DND-41 (cell line): Measurements from ENCODE around the gene SLC25A18.

ENCODE experiments used
- ATAC-seq: fragments of 200-7000 bp; cut with Tn5 transposase; 3 replicates; pipeline ENCODE4 v1.9.1; 2021; ENCODE audit warnings: low read depth; ENCODE audit not compliant: insufficient read depth
- DNase-seq: peaks from one replicate; pipeline ENCODE4 v3.0.0-alpha.2; 2020
- H2AFZ ChIP-seq: 2 replicates; pipeline ENCODE4 v1.6.0; 2012; ENCODE audit warnings: low read depth, low read length
- H3K27ac ChIP-seq: 2 replicates; pipeline ENCODE4 v1.5.1; 2012; ENCODE audit warnings: low read length, inconsistent platforms
- H3K27me3 ChIP-seq: fragments of 200-600 bp; sonication (generic); 2 replicates; pipeline ENCODE4 v1.6.0; 2012; ENCODE audit warnings: low read length, mild to moderate bottlenecking, inconsistent platforms; ENCODE audit not compliant: insufficient read depth, poor library complexity
- H3K36me3 ChIP-seq: 2 replicates; pipeline ENCODE4 v1.5.1; 2012; ENCODE audit warnings: low read length, inconsistent platforms; ENCODE audit not compliant: insufficient read depth
- H3K4me1 ChIP-seq: 2 replicates; pipeline ENCODE4 v1.5.1; 2012; ENCODE audit warnings: mild to moderate bottlenecking, low read length; ENCODE audit not compliant: insufficient read depth
- H3K4me2 ChIP-seq: 2 replicates; pipeline ENCODE4 v1.6.0; 2012; ENCODE audit warnings: mild to moderate bottlenecking, moderate library complexity, low read length, inconsistent platforms; ENCODE audit not compliant: insufficient read depth
- H3K4me3 ChIP-seq, 2 experiments: fragments of 200-600 bp in 1 of 2; shearing (Covaris generic) in 1 of 2; 2 replicates each; pipeline ENCODE4 v1.5.1; 2012 to 2016; ENCODE audit warnings: inconsistent platforms in 2 of 2, low read length in 2 of 2, mild to moderate bottlenecking in 2 of 2, low read depth in 1 of 2, moderate library complexity in 1 of 2
- H3K79me2 ChIP-seq: 2 replicates; pipeline ENCODE4 v1.6.0; 2012; ENCODE audit warnings: low read length, inconsistent platforms; ENCODE audit not compliant: insufficient read depth
- H3K9ac ChIP-seq: 2 replicates; pipeline ENCODE4 v1.6.0; 2012; ENCODE audit warnings: low read depth, mild to moderate bottlenecking, inconsistent platforms, low read length, moderate library complexity
- H3K9me3 ChIP-seq: 2 replicates; pipeline ENCODE4 v1.5.1; 2012; ENCODE audit warnings: low read length, moderate library complexity, mild to moderate bottlenecking, inconsistent platforms; ENCODE audit not compliant: insufficient read depth, severe bottlenecking
- H4K20me1 ChIP-seq: 2 replicates; pipeline ENCODE4 v1.6.0; 2012; ENCODE audit warnings: low read length; ENCODE audit not compliant: insufficient read depth
- EZH2 ChIP-seq: IDR thresholded peaks from 3 replicates; pipeline ENCODE4 v1.6.1; 2012; ENCODE audit warnings: borderline replicate concordance, low read depth, mild to moderate bottlenecking, moderate library complexity, low read length, inconsistent platforms; ENCODE audit not compliant: severe bottlenecking
- TF ChIP-seq, protein P1 (sequence below): IDR thresholded peaks from 2 replicates; pipeline ENCODE4 v1.5.1; 2012; ENCODE audit warnings: borderline replicate concordance, low read length, moderate library complexity, mild to moderate bottlenecking; ENCODE audit not compliant: poor library complexity, severe bottlenecking; ENCODE audit errors: extremely low read depth

Gene SLC25A18

DNA sequence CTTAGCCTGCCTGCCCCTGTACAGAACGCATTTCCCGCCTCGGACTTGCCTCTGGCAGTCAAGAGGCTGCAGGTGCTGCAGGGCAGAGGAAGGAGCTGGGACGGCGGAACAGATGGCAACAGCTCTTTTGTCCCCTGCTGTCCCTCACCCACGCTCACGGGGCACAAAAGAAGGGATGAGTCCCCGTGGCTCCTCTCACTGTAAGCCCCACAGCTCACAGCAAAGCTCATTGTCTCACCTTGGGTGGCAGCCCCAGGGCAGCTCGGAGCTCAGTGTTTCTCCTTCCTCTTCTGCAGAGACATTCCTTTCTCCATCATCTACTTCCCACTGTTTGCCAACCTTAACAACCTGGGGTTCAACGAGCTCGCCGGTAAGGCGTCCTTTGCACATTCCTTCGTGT, 24.3 kb downstream of the SLC25A18 start:
- Histone ChIP-seq H3K9ac (no peak overlapping the region), H2AFZ (no peak overlapping the region), H3K4me1 (no peaks in the 10 kb centered on the region), H3K27me3 (no peaks in the 10 kb centered on the region), H4K20me1 (no peaks in the 10 kb centered on the region), H3K9me3 (no peaks in the 10 kb centered on the region), H3K36me3 (peaks cover 20% of the 10 kb centered on the region), H3K4me2 (no peak overlapping the region), H3K79me2 (no peaks in the 10 kb centered on the region), H3K27ac (no peak overlapping the region), H3K4me3 (no peak overlapping the region)
- ATAC-seq (no peak), DNase-seq (no peak)
- TF ChIP-seq EZH2, result no peak
- TF ChIP-seq, protein P1, sequence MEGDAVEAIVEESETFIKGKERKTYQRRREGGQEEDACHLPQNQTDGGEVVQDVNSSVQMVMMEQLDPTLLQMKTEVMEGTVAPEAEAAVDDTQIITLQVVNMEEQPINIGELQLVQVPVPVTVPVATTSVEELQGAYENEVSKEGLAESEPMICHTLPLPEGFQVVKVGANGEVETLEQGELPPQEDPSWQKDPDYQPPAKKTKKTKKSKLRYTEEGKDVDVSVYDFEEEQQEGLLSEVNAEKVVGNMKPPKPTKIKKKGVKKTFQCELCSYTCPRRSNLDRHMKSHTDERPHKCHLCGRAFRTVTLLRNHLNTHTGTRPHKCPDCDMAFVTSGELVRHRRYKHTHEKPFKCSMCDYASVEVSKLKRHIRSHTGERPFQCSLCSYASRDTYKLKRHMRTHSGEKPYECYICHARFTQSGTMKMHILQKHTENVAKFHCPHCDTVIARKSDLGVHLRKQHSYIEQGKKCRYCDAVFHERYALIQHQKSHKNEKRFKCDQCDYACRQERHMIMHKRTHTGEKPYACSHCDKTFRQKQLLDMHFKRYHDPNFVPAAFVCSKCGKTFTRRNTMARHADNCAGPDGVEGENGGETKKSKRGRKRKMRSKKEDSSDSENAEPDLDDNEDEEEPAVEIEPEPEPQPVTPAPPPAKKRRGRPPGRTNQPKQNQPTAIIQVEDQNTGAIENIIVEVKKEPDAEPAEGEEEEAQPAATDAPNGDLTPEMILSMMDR, result no peak

DNA sequence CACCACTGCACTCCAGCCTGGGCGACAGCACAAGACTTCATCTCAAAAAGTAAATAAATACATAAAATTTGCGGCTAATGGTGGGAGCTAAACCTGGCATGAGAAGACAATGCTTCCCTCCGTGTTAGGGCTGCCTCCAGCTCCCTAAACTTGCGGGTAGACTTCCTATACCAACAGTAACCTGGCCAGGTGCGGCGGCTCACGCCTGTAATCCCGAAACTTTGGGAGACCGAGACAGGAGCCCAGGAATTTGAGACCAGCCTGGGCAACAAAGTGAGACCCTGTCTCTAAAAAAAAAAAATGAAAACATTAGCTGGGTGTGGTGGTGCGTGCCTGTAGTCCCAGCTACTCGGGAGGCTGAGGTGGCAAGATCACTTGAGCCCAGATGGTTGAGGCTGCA, 25.3 kb downstream of the SLC25A18 start:
- Histone ChIP-seq H3K9ac (no peak overlapping the region), H3K9me3 (no peaks in the 10 kb centered on the region), H3K4me3 (no peak overlapping the region), H3K27me3 (no peaks in the 10 kb centered on the region), H3K4me1 (no peaks in the 10 kb centered on the region), H3K4me2 (no peak overlapping the region), H3K36me3 (peaks cover 28% of the 10 kb centered on the region), H3K27ac (no peak overlapping the region), H4K20me1 (no peaks in the 10 kb centered on the region), H3K79me2 (no peaks in the 10 kb centered on the region), H2AFZ (no peak overlapping the region)
- TF ChIP-seq, protein P1, result no peak
- TF ChIP-seq EZH2, result no peak
- no peak for ATAC-seq
- no peak for DNase-seq

DNA sequence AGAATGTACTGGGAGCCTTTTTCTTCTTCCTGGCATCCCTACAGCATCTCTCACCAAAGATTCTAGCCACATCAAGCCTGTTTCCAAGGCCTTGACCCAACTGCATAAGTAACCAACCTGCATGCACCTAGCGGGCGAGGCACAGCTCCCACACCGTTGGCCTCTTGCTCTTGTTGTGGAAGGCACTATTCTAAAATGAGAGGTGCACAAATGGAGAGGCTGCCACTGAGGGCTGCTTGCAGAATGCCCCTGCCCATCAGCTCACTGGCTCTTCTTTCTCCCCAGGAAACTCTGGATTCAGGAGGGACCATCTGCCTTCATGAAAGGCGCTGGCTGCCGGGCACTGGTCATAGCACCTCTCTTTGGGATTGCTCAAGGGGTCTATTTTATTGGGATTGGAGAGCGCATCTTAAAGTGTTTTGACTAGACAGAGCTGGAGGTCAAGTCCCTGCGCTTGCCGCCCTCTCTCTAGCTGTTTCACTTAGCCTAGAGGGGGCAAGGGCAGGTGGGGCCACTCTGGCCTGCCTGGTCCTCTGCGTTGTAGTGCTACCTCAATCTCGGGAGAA, 26.6 kb downstream of the SLC25A18 start:
- H4K20me1 ChIP-seq, result no peaks in the 10 kb centered on the region; the same call in 1 of the 2 replicates
- no peaks in the 10 kb centered on the region for H3K4me1 ChIP-seq
- H3K79me2 ChIP-seq, result no peaks in the 10 kb centered on the region
- H3K27me3 ChIP-seq, result no peaks in the 10 kb centered on the region
- H3K36me3 ChIP-seq, result peaks cover 40% of the 10 kb centered on the region
- no peak overlapping the region for H3K9ac ChIP-seq
- no peak overlapping the region for H3K27ac ChIP-seq
- TF ChIP-seq, protein P1, result no peak
- TF ChIP-seq EZH2, result no peak
- ATAC-seq (no peak), DNase-seq (no peak)
- no peak overlapping the region for H2AFZ ChIP-seq
- H3K4me3 ChIP-seq, result no peak overlapping the region
- H3K4me2 ChIP-seq, result no peak overlapping the region
- no peaks in the 10 kb centered on the region for H3K9me3 ChIP-seq

GRCh38 chr22:17590586-17590985, 27.3 kb downstream of the SLC25A18 start:
- Histone ChIP-seq H3K4me1 (no peaks in the 10 kb centered on the region), H3K4me2 (no peak overlapping the region), H3K36me3 (peaks cover 47% of the 10 kb centered on the region), H4K20me1 (no peaks in the 10 kb centered on the region; the same call in 1 of the 2 replicates), H3K9me3 (no peaks in the 10 kb centered on the region), H3K9ac (no peak overlapping the region), H3K79me2 (no peaks in the 10 kb centered on the region), H3K4me3 (no peak overlapping the region), H3K27me3 (no peaks in the 10 kb centered on the region), H2AFZ (no peak overlapping the region), H3K27ac (no peak overlapping the region)
- DNase-seq (no peak), ATAC-seq (no peak)
- TF ChIP-seq, protein P1, result no peak
- no peak for TF ChIP-seq EZH2
